ENCODE results near the gene GLI2. TPM values are rescaled to one million over a fixed set of nuclear protein-coding genes. Genes with fewer than 3 reads are reported as not detected.

Gene GLI2
- total and polyA plus RNA-seq, 2 donors from 2014 or later: 0.32 to 3.7 TPM

DNA sequence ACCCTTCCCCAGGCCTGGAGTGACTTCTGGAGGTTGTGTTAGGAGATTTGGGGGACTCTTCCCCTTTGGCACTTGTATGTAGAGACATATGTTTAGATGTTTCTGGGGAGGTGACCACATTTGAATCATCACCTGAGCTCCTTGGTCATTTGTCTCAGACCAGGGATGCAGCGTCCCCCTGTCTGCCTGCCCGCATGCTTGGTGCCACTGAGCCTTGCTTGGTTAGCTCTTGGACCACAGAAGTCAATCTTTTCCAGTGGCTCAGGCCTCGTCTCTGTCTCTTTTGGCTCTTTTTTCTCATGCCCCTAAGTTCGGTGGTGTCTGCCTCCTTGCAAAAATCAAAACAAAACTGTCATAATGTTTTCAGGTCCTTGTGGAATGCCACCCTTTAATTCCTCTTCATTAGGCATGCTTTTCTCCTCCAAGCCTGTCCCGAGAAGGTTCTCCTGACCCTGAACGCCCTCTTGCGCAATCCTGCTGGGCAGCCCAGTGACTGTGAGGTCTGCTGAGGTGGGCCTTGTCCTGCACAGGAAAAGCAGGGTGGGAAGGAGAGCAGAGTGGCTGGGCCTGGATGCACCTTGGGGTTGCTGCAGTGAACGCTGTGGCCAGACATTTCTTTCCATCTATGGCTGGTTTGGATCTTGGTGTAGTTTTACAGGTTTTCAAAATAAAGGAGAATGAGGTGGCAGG, 24.9 kb downstream of the GLI2 start:
- Histone ChIP-seq H3K36me3 (ENCODE audit: control insufficient read depth in 2 of 3, insufficient read depth in 3 of 3, low read length in 3 of 3) (no peaks in the 10 kb centered on the region), H3K9ac (ENCODE audit: low read length in 3 of 3) (no peak overlapping the region), H3K4me1 (ENCODE audit: control insufficient read depth in 2 of 3, insufficient read depth in 2 of 3, low read depth in 1 of 3, low read length in 3 of 3) (peaks cover 11 to 27% (median 15%) of the 10 kb centered on the region in 3 donors), H3K27me3 (ENCODE audit: control insufficient read depth, insufficient read depth, low read length) (no peaks in the 10 kb centered on the region), H3K27ac (ENCODE audit: low read depth in 2 of 2, low read length in 2 of 2) (no peak overlapping the region), H3K9me3 (ENCODE audit: control insufficient read depth in 2 of 3, insufficient read depth in 1 of 3, low read length in 3 of 3) (no peaks in the 10 kb centered on the region), H3K4me3 (ENCODE audit: low read length in 3 of 3) (no peak overlapping the region)
- intact Hi-C loops (cut with DNase I): no loop called here
- FAIRE-seq: no peak
- peak; percentile 46 to 88 (median 48) for DNase-seq
- TF ChIP-seq, protein P1, sequence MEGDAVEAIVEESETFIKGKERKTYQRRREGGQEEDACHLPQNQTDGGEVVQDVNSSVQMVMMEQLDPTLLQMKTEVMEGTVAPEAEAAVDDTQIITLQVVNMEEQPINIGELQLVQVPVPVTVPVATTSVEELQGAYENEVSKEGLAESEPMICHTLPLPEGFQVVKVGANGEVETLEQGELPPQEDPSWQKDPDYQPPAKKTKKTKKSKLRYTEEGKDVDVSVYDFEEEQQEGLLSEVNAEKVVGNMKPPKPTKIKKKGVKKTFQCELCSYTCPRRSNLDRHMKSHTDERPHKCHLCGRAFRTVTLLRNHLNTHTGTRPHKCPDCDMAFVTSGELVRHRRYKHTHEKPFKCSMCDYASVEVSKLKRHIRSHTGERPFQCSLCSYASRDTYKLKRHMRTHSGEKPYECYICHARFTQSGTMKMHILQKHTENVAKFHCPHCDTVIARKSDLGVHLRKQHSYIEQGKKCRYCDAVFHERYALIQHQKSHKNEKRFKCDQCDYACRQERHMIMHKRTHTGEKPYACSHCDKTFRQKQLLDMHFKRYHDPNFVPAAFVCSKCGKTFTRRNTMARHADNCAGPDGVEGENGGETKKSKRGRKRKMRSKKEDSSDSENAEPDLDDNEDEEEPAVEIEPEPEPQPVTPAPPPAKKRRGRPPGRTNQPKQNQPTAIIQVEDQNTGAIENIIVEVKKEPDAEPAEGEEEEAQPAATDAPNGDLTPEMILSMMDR (IDR thresholded peaks at IDR 0.05; ENCODE audit: borderline replicate concordance, extremely low read depth, insufficient read depth): no peak

DNA sequence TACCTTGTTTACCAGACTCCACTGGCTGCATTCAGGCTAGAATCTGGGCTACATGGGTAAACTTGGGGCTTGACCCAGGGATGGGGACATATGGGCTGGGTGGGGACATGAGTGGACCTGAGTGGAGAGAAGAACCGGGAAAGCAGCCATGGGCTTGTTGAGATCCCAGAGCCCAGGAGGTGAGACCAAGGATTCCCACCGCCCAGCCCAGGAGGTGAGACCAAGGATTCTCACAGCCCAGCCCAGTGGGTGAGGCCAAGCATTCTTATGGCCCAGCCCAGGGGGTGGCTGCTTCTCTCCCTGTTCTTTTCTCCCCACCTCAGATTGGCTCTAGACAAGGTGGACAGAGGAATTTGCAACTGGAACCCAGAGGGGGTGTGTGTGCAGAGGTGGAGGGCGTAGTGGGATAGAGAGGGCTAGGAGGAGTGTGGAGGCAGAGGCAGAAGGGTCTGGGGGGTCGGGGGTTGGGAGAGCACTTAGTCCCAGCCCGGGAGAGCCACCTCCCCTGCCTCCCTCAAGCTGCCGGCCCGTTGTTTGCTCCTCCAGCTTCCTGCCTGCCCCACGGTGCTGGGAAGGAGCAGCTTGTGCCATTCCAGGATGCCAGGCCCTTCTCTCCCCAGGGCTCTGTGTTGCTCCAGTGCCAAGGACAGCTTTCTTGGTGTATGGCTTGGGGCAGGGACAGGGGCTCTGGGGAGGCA, 25.6 kb downstream of the GLI2 start:
- Histone ChIP-seq H3K9me3 (ENCODE audit: control insufficient read depth in 2 of 3, insufficient read depth in 1 of 3, low read length in 3 of 3) (no peaks in the 10 kb centered on the region), H3K36me3 (ENCODE audit: control insufficient read depth in 2 of 3, insufficient read depth in 3 of 3, low read length in 3 of 3) (no peaks in the 10 kb centered on the region), H3K4me1 (ENCODE audit: control insufficient read depth in 2 of 3, insufficient read depth in 2 of 3, low read depth in 1 of 3, low read length in 3 of 3) (peaks cover 13 to 31% (median 15%) of the 10 kb centered on the region in 3 donors), H3K27me3 (ENCODE audit: control insufficient read depth, insufficient read depth, low read length) (no peaks in the 10 kb centered on the region), H3K9ac (ENCODE audit: low read length in 3 of 3) (no peak overlapping the region), H3K27ac (ENCODE audit: low read depth in 2 of 2, low read length in 2 of 2) (no peak overlapping the region), H3K4me3 (ENCODE audit: low read length in 3 of 3) (no peak overlapping the region)
- DNase-seq (peak in 3 of 5 donors; percentile 8 to 41 (median 38)), FAIRE-seq (no peak)
- intact Hi-C loops (cut with DNase I): no loop called here
- TF ChIP-seq, protein P1 (IDR thresholded peaks at IDR 0.05; ENCODE audit: borderline replicate concordance, extremely low read depth, insufficient read depth): no peak

DNA sequence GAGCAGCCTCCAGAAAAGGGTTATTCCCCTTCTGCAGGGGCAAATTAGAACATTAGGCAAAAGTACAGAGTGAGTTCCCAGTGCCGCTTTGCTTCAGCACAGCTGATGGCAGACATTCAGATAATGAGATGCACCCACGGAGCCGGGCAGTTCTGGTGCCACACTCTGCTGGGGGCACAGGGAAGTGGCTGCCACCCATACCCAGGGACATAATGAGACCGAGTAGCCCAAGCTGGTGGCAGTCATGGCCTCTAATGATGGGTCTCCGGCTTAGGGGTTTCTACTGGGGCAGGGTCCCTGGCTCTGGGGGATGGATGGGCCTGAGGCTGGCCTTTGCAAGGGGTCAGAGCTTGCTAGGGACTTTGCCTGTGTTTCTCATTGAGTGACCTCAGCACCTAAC, 26.2 kb downstream of the GLI2 start:
- DNase-seq: peak in 1 of 5 donors; percentile 31

More for the DNA sequence above, 26.2 kb downstream of the GLI2 start:
- intact Hi-C loops (cut with DNase I): no loop called here
- TF ChIP-seq, protein P1 (IDR thresholded peaks at IDR 0.05; ENCODE audit: borderline replicate concordance, extremely low read depth, insufficient read depth): no peak
- Histone ChIP-seq H3K9me3 (ENCODE audit: control insufficient read depth in 2 of 3, insufficient read depth in 1 of 3, low read length in 3 of 3) (no peaks in the 10 kb centered on the region), H3K4me3 (ENCODE audit: low read length in 3 of 3) (no peak overlapping the region), H3K27me3 (ENCODE audit: control insufficient read depth, insufficient read depth, low read length) (no peaks in the 10 kb centered on the region), H3K27ac (ENCODE audit: low read depth in 2 of 2, low read length in 2 of 2) (no peak overlapping the region), H3K4me1 (ENCODE audit: control insufficient read depth in 2 of 3, insufficient read depth in 2 of 3, low read depth in 1 of 3, low read length in 3 of 3) (peaks cover 15 to 33% (median 16%) of the 10 kb centered on the region in 3 donors), H3K9ac (ENCODE audit: low read length in 3 of 3) (no peak overlapping the region), H3K36me3 (ENCODE audit: control insufficient read depth in 2 of 3, insufficient read depth in 3 of 3, low read length in 3 of 3) (no peaks in the 10 kb centered on the region)
- FAIRE-seq: no peak

Data from kidney (tissue), 14 donors.